HL-60 (cell line): ENCODE measurements around the gene TENT4A.

Source experiments
- CTCF ChIP-seq: IDR thresholded peaks from one replicate; pipeline ENCODE4 v1.5.1; 2011; ENCODE audit warnings: low read length, control low read depth, inconsistent platforms; ENCODE audit not compliant: insufficient read depth
- GABPA ChIP-seq: IDR thresholded peaks from 2 replicates; pipeline ENCODE4 v1.6.1; 2012; ENCODE audit warnings: low read depth
- POLR2AphosphoS5 ChIP-seq: IDR thresholded peaks from 2 replicates; pipeline ENCODE4 v1.6.1; 2012; ENCODE audit warnings: low read depth
- REST ChIP-seq: IDR thresholded peaks from 2 replicates; pipeline ENCODE4 v1.6.1; 2012; ENCODE audit warnings: low read depth; ENCODE audit not compliant: insufficient replicate concordance

GRCh38 chr5:6728011-6728794, 15.0 kb downstream of the TENT4A start:
- TF ChIP-seq CTCF: no peak
- no peak for TF ChIP-seq REST
- TF ChIP-seq POLR2AphosphoS5: no peak
- no peak for TF ChIP-seq GABPA
